Activated CD4-positive, alpha-beta T cell treated with anti-CD3 and anti-CD28 coated beads for 24 hours (primary cell): Measurements from ENCODE around the gene NFKBIE.

Source experiments
- DNase-seq, 2 donors: peaks; one replicate each; pipeline ENCODE4 v3.0.0-alpha.2; 2020; ENCODE audit warnings: low read depth in 2 of 2

The NFKBIE gene

DNA sequence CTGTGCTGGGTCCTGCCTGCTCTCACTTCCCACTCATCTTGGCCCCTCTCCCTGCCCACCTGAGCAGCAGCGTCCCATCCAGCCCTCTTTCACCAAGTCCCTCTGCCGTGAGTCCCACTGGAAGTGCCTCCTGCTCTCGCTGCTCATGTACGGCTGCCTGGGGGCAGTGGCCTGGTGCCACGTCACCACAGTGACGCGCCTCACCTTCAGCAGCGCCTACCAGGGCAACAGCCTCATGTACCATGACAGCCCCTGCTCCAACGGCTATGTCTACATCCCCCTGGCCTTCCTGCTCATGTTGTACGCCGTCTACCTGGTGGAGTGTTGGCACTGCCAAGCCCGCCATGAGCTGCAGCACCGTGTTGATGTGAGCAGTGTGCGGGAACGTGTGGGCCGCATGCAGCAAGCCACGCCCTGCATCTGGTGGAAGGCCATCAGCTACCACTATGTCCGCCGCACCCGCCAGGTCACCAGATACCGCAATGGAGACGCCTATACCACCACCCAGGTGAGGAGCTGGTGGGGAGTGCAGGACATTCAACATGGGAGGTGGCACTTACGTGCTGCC lies 7.7 kb upstream of the NFKBIE start:
- no peak for DNase-seq

DNA sequence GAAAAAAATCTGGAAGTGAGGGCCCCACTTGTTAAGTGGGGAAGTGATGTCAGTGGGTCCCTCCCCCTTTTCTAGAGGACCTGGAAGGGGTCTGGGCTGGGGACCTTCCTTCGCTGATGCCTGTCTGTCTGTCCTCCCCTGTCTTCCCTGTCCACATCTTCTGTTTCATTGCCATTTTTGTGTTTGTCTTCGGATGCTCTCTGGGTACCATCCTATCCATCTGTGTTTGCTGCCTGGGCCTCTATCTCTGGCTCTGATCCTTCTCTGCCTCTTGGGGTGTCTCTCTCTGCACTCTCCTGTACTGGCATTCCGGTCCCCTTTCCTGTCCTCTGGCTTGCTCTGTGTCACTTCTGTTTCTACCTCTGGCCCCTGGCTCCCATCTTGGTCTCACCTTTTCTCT lies 7.2 kb upstream of the NFKBIE start:
- no peak for DNase-seq

DNA sequence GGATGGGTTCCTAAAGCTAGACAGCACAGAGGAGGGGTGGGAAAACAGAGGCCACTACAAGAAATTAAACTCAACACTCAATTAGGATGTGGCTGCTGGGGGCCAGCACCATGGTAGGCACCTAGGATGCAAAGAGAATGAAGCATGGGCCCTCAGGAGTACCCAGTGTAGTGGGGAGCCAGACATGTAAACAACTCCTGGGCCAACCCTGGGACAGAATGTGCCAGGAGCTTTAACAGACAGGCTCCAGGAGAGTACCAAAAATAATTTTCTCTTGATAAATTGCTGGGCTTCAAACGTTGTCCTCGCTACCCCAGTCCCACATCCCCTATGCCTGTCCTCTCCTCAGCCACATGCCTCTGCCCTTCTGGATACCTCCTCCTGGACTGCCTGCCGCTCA lies 6.6 kb upstream of the NFKBIE start:
- DNase-seq: no peak

DNA sequence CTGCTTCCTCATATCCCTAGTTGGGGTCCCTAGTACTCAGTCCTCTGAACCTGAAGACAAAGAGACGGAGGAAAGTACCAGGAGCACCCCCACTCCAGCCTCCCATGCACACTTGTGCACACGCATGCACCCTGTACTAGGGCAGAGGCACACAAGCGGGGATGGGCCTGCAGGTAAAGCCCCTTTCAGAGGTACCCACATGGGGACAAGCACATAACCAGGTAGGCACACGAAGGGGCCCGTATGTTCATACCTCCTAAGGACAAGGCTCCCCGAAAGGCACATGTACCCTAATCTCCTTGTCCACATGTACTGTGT lies 6.0 kb upstream of the NFKBIE start:
- DNase-seq: no peak

DNA sequence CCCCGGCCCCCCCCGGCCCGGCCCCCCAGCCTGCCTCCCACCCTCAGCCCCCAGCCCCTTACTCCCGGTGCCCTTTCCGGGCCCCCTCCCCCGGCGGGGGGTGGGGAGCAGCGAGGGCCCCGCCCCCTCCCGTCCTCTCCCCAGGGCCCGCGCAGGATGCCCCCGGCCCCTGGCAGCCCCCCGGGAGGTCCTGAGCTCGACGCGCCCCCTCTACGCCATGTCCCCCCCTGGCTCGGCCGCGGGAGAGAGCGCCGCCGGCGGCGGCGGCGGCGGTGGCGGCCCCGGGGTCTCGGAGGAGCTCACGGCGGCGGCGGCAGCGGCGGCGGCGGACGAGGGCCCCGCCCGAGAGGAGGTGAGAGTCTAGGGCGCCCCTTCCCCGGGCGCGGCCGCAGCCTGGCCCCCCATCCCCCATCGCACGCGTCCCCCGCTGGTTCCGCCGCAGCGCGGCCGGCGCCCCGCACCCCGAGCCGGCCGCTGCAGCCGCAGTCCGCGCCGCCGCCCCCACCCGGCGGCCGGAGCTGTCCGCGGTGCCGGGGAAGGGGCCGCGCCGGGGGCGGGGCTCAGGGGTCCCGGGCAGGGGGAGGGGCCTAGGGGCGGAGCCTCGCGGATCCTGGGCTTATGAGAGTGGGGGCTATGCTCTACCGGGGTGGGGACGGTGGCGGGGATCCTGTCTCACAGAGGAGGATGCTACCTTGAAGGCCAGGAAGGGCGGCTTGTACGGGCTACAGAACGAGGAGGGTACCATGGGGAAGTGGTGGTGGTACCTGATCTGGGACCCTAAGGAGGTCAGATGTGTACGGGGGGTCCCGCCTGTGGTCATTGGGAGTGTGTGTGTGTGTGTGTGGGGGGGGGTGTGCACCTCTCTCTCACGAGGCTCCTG lies 5.4 kb upstream of the NFKBIE start:
- no peak for DNase-seq

DNA sequence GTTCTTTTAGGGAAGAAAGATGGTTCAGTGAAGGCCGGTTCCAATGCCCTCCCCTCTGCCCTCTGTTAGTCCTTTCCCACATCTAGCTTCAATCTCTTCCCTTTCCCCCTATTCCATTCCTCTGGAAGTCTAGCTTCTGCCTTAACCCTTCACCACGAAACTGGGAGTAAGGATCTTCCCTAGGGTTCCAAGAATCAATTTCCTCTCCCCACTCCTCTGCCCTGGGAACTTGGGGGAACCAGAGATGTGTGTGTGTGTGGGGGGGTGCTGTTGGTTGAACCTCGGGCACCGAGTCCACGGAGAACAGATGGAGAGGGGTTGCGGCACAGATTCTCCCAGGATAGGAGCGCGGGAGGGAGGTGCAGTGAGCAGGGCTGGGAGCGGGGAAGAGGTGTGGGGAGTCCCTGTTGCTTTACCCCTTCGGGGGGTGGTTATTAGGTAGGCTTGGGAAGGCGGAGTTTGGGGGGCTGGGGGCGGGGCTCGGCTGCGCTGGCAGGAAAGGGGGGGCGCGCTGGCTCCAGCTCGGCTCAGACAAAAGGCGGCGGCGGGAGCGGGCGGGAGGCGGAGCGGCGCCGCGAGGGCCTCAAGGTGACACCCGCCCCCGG lies 4.7 kb upstream of the NFKBIE start, which contains the start of gene TMEM151B:
TSS of gene TMEM151B (plus strand) at position 530 of the 605 bp plus-strand sequence. CDS start 293 bp downstream, outside the sequence.
- DNase-seq: no peak

DNA sequence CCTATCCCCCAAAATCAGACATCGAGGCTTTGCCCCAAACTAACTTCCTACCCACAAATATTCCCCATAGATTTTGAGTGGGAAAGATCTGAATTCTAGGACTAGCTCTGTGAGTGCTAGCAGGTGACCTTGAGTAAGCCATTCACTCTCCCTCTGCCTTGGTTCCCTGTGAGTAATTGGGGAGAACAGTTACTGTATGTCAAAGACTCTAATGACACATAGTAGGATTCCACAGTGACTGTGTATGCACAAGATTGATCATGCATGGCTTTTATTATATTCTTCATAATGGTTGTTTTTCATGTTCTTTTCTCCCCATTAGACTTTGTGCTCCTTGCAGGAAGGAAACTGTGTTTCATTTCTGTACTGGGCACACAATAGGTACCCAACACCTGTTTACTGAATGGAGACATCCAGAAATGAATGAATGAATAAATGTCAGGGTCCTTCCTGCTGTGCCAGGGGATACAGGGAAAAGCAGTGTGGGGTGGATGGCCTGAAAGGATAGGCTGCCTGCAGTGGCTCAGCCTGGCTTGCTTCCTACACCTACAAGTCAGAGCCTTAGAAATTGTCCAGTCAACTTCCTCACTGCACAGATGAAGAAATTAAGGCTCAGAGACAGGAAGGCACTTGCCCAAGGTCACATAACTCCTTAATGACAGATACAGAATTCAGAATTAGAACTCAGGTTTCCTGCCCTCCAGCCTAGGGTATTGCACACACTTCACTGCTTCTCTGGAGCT lies 4.0 kb upstream of the NFKBIE start:
- DNase-seq: no peak

DNA sequence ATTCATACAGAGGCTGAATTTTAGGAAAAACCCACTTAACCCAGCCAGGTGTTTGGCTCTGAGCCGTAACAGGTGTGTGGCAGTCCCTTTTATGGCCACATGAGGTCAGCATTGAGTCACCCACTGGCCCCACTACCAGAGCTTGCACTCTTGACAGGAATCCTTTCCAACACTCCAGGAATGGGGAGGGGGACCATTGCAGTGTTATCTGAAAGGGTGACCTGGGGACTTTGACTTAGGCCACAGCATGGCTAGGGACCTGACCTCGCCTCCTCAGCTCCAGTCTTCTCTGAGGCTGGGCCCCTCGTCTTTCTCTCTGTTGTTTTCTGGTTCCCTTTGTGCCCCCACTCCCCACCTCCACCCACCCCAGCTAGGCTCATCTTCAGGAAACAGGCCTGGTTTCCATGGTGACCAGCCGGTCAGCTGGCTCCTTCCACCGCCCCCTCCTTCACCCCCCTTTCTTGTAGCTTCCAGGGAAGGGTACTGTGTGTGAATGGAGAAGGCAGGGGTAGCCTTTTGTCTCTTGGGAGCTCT lies 2.8 kb upstream of the NFKBIE start:
- DNase-seq: peak in 1 of 2 donors; percentile 51

DNA sequence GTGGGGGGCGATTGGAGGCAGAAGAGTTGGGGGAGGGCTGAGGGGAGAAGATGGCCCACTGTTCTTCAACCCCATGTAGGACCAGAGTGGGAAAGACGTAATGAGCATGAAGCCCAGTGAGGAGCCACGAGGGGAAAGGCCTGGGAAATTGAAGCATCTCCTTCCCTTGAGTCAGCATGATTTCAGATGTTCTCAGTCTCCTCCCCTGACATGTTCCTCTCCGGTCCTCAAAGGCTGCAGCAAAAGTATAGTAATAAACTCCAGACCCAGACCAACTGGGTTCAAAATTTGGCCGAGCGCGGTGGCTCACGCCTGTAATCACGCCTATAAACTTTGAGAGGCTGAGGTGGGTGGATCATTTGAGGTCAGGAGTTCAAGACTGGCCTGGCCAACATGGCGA lies 1.9 kb upstream of the NFKBIE start:
- no peak for DNase-seq

DNA sequence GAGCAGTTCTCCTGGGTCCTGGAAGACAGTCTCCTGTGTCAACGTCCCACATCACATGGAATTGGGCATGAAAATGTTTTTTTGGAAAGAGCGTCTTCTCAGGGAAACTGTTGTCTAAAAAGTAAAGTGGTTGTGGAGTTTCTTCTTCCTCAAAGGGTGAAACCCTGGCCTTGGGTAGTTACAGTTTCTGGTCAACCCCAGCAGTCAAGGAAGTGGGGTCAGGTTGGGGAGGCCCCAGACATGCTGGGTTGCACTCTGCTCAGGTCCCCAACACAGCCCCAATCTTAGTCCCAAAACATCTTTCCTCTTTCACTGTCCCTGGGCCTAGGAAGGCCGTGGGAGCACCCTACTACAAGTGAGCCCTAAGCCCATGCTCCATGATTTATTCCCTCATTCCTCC lies 996 bp upstream of the NFKBIE start:
- DNase-seq: no peak

DNA sequence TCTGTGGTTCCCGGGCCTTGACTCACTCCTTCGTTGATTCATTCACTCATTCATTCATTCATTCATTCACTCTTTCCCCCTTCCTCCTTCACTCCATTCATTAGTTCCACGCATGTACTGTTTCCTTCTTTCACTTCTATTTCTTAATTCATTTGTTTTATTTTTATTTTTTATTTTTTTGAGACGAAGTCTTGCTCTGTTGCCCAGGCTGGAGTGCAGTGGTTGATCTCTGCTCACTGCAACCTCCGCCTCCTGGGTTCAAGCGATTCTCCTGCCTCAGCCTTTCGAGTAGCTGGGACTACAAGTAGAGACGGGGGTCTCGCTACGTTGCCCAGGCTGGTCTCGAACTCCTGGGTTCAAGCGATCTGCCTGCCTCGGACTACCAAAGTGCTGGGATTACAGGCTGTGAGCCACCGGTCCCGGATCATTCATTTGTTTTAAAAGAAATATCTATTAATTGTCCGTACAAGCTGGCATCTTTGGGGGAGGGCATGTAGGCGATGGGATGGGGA lies 427 bp upstream of the NFKBIE start:
- no peak for DNase-seq

DNA sequence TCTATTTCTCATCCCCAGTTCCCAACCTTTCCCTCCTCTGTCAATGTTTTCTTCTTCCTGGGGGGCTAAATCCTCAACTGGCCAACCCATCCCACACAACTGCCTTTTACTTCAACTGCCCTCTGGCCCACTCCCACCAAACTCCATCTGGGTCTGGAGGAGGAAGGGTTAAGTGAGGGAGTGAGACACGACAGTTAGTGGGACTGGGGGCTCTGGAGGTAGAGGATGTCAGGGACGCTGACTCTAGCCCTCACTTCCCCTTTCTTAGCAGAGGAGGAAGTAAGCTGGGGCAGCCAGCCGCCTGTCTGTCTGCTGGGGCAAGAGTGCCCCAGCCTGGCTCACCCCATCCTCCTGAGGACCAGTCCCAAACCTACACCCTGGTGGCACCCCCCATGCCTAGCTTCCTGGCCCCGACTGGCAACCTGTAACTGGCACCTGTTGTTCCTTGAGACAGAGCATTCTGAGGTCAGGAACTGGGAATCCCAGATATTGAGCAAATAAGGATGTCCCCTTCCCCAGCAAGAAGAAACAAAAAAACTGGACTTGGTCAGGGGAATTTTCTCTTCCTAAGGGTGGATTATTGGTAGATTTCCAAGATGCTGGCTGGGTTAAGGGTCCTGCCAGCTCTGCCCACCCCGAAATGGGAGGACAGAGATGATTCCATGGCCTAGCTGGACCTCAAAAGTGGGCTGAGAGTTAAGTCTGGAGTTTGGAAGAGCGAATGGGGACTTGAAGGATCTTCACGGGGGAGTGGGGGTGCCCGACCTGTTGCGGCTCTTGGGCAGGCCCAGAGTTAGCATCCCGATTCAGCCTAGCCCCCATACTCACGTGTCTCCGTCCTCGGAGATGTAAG lies 971 bp downstream of the NFKBIE start:
- DNase-seq: no peak

DNA sequence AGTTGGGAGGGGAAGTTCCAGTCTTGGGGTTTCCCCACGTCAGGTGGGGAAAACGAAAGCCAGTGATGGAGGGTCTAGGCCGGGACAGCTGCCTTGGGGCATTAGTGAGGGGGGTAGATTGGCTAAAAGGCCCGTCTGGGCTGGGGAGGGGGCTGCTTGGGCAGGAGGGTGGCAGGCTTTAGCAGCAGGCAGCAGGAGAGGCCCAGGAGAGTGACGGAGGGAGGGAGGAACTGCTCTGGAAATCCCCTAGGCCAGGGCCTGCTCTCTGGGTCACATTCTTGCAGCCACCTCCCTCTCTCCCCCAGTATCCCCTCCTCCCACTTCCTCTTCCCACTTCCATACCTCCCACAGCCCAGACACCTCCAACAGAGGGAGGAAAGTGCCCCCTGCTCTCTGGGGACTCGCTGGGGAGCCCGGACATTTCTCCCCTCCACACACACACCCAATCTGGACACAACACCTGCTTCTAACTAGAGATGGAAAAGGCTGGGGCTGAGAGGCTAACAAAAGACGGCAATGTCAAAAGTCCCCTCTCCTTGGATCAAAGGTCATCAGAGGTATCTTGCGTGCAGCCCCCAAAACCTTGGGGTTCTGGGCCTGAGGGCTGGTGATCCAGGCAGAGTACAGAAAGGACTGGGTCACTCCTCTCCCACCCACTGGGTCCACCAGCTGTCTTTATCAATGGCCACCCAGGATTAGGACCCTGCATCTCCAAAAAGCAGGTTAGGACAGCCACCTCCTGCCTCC lies 1.8 kb downstream of the NFKBIE start:
- DNase-seq: no peak

DNA sequence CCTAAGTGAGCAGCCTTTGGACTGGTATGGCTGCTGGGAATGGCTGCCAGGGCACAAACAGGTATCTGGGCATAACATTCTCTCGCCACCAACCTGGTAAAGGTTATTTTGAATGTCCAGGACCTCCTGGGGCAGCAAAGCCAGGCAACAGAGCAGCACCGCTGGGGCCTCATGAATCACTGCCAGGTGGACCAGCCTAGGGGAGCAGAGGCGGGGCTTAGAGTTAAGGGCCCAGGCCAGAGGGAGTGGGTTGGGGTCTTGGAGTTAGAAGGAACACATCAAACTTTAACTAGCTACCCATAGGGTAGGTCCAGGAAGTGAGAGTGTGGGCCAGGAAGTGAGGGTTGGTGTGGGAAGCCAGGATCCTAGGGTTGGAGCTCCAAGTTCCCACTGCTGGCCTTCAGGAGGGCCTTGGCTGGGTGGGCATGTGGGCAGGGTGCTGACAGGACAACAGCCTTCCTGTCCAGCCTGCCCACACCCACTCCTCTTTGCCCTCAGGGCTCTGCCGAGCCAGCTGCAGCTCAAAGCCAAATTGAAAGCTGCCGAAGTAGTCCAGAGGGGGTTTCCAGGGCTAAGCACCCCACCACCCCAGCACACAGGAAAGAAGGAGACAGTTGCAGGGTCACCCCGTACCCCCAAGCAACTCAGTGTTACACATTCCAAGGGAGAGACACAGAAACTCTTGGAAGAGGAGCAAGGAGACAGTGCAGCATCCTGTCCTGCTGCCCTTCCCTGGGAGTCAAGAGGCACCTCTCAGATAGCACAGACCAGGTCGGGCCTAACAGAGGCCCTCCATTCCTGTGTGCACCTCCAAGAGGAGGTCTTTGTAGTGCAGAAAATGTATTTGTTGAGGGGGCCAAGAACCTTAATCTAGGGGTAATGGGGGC lies 2.6 kb downstream of the NFKBIE start:
- DNase-seq: no peak

DNA sequence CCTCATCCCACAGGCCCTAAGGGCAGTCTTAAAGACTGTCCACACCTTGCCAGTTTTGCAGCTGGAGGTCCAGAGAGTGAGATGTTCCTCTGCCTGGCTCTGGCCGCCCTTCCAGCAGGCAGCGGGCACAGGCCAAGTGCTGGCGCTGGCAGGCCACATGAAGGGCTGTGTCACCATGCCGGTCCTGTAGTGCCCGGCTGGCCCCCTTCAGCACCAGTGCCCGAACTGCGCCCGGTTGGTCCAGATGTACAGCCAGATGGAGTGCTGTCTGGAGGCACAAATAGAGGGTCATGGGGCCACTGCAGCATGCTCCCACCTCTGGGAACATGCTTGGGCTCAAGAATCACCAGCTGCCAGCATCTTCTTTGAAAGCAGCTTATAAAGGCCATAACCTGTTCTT lies 3.8 kb downstream of the NFKBIE start:
- no peak for DNase-seq

DNA sequence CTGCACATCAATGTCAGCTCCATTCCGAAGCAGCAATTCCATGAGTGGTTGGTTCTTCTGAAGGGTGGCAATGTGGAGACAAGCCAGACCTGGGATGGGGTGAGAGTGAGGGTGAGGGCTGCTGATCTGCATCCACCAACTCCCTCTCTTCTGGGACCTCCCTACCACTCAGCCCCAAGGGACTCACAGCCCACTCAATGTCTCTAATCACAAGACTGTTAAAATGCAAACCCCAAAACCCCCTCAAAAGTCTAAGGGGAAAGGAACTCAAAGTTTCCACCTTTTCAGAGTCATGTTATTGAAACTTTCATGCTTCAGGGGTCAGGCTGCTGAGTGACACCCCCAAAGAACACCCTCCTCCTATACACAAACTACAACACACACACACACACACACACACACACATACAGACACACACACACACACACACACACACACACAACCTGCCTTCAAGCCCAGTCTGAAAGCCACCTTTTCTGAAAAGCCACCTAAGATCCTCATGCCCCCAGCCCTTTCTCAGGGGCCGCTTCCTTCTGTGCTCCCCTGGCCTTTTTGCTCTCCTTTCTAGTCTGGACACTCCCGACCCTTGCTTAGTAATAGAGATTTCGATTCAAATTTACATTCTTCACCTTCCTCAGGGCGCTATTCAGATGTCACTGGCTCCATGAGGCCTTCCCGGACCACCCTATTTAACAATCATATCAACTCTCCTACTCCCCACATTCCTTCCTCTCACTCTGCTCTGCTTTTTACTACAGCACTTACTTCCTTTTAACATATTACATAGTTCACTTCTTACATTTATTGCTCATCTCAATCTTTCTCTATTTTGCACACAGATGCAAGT lies 4.7 kb downstream of the NFKBIE start:
- no peak for DNase-seq

DNA sequence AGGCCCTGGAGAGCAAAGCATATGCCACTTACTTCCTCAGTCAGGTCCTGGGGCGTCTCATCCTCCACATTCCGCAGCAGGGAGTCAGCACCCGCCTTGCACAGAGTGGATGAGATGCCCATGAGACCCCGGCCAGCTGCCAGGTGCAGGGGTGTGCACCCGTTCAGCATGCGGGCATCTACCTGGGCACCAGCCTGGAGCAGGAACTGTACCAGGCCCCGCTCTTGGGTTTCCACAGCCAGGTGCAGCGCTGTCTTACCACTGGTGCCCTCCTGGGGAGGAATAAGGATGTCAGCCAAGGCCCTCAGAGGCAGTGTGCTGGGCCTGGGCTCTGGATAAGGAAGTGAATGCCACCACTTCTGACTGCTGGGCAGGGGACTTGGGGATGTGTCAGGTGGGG lies 5.3 kb downstream of the NFKBIE start:
- no peak for DNase-seq

DNA sequence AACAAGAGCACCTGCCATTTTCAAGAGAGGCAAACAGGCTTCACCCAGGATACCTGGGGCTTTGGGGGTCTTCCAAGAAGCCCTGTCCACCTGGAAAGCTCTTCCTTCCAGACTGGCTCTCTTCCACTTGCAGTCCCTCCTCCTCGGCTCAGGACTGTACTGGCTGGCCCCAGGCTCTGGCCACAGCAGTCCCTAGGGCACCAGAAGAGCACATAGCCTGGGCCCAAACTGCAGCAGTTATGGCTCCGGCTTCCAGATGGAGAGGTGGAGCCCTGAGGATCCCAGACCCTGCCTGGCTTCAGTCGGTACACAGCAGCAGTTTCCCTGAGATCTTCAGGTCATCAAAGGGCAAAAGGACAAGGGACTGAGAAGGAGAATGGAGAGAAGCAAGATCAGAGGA lies 6.4 kb downstream of the NFKBIE start:
- no peak for DNase-seq
